Adrenal gland (tissue), 5 donors: ENCODE data around the gene MCTP1.

Source experiments
- CTCF ChIP-seq, 6 experiments: fragments of 450-650 bp in 4 of 6; fragments of 200-600 bp in 2 of 6; sonication (generic) in 1 of 6; IDR thresholded peaks; 1 replicate in 5 of 6; 2 replicates in 1 of 6; pipeline versions ENCODE4 v1.5.1 to v1.8.0; 2016 to 2021; ENCODE audit warnings: antibody characterized with exemption in 6 of 6, mild to moderate bottlenecking in 2 of 6, moderate library complexity in 1 of 6
- POLR2A ChIP-seq, 2 donors: fragments of 450-650 bp; IDR thresholded peaks; one replicate each; pipeline ENCODE4 v1.6.1; 2017; ENCODE audit warnings: antibody characterized with exemption in 2 of 2, mild to moderate bottlenecking in 2 of 2, moderate library complexity in 1 of 2
- donor health status: DM: no; HTN: no; CAD: no.

DNA sequence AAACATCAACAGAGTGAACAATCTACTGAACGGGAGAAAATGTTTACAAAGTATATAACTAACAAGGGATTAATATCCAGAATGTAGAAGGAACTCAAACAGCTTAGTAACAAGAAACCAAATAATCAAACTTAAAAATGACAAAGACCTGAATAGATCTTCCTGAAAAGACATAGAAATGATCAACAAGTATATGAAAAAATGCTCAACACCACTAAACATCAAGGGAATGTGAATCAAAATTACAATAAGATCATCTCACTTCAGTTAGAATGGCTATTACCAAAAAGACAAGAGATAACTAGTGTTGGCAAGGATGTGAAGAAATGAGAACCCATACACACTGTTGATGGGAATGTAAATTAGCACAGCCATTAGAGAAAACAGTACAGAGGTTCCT lies 218.8 kb downstream of the MCTP1 start:
- TF ChIP-seq CTCF (IDR thresholded peaks at IDR 0.05) (no peak), POLR2A (IDR thresholded peaks at IDR 0.05) (no peak)
